Loucy (cell line): ENCODE data around the gene OPRL1.

ENCODE experiments used
- H2AFZ ChIP-seq: fragments of 200-600 bp; sonication (generic); 2 replicates; pipeline ENCODE4 v1.6.0; 2016; ENCODE audit warnings: antibody characterized with exemption, mild to moderate bottlenecking, low read length, moderate library complexity
- H3F3A ChIP-seq: fragments of 200-600 bp; 2 replicates; pipeline ENCODE4 v1.6.0; 2016; ENCODE audit warnings: antibody characterized with exemption, low read depth, mild to moderate bottlenecking
- H3K27me3 ChIP-seq: fragments of 200-600 bp; sonication (generic); 2 replicates; pipeline ENCODE4 v1.6.1; 2014; ENCODE audit warnings: low read length, mild to moderate bottlenecking; ENCODE audit not compliant: insufficient read depth, poor library complexity, severe bottlenecking
- H3K36me3 ChIP-seq: fragments of 200-600 bp; sonication (generic); 2 replicates; pipeline ENCODE4 v1.6.1; 2016; ENCODE audit warnings: low read length; ENCODE audit not compliant: insufficient read depth
- H3K4me1 ChIP-seq: fragments of 200-600 bp; sonication (generic); 2 replicates; pipeline ENCODE4 v1.5.1; 2014; ENCODE audit warnings: low read length, mild to moderate bottlenecking; ENCODE audit not compliant: insufficient read depth, poor library complexity, severe bottlenecking
- H3K4me2 ChIP-seq: fragments of 200-600 bp; sonication (generic); 2 replicates; pipeline ENCODE4 v1.6.0; 2014; ENCODE audit warnings: antibody characterized with exemption, low read length, low read depth, mild to moderate bottlenecking; ENCODE audit not compliant: poor library complexity, severe bottlenecking
- H3K4me3 ChIP-seq: fragments of 200-600 bp; sonication (generic); 2 replicates; pipeline ENCODE4 v1.5.1; 2014; ENCODE audit warnings: low read length, mild to moderate bottlenecking, mixed read lengths; ENCODE audit not compliant: poor library complexity, severe bottlenecking
- H3K79me2 ChIP-seq: fragments of 200-600 bp; sonication (generic); 2 replicates; pipeline ENCODE4 v1.6.1; 2014; ENCODE audit warnings: low read length; ENCODE audit not compliant: insufficient read depth
- H3K9ac ChIP-seq: fragments of 200-600 bp; sonication (generic); 2 replicates; pipeline ENCODE4 v1.6.0; 2014; ENCODE audit warnings: mild to moderate bottlenecking, low read depth, low read length, moderate library complexity; ENCODE audit not compliant: poor library complexity, severe bottlenecking
- H3K9me2 ChIP-seq: fragments of 200-600 bp; sonication (generic); replicated peaks from 2 replicates; pipeline ENCODE4 v1.6.1; 2016; ENCODE audit warnings: low read depth, low read length, mixed read lengths
- H3K9me3 ChIP-seq: fragments of 200-600 bp; sonication (generic); 2 replicates; pipeline ENCODE4 v1.6.1; 2014; ENCODE audit warnings: mild to moderate bottlenecking, antibody characterized with exemption, low read length, low read depth; ENCODE audit not compliant: insufficient read depth
- H4K20me1 ChIP-seq: fragments of 200-600 bp; sonication (generic); 2 replicates; pipeline ENCODE4 v1.6.0; 2014; ENCODE audit warnings: antibody characterized with exemption, low read length, mild to moderate bottlenecking; ENCODE audit not compliant: insufficient read depth, poor library complexity, severe bottlenecking
- CTCF ChIP-seq: fragments of 200-600 bp; sonication (generic); conservative IDR thresholded peaks from 2 replicates; pipeline ENCODE4 v1.5.1; 2014; ENCODE audit warnings: mild to moderate bottlenecking, antibody characterized with exemption, low read length
- EZH2phosphoT487 ChIP-seq: fragments of 200-600 bp; IDR thresholded peaks from 2 replicates; pipeline ENCODE4 v1.6.1; 2018; ENCODE audit warnings: antibody characterized with exemption, mild to moderate bottlenecking, moderate library complexity, borderline replicate concordance

OPRL1 gene

GRCh38 chr20:64111841-64112641 lies 32.2 kb downstream of the OPRL1 start:
- H3F3A ChIP-seq = no peaks in the 10 kb centered on the region
- TF ChIP-seq CTCF = no peak
- no peak for TF ChIP-seq EZH2phosphoT487
- H3K36me3 ChIP-seq = no peaks in the 10 kb centered on the region
- no peaks in the 10 kb centered on the region for H3K79me2 ChIP-seq
- no peak overlapping the region for H2AFZ ChIP-seq
- no peak overlapping the region for H3K4me3 ChIP-seq
- no peaks in the 10 kb centered on the region for H4K20me1 ChIP-seq
- no peaks in the 10 kb centered on the region for H3K9me3 ChIP-seq
- H3K4me2 ChIP-seq = no peak overlapping the region
- H3K4me1 ChIP-seq = peaks cover 3% of the 10 kb centered on the region
- no peaks in the 10 kb centered on the region for H3K27me3 ChIP-seq
- H3K9me2 ChIP-seq = no peaks in the 10 kb centered on the region
- no peak overlapping the region for H3K9ac ChIP-seq

- no peak overlapping the region for H3K4me3 ChIP-seq
- H3K9ac ChIP-seq = no peak overlapping the region
- no peaks in the 10 kb centered on the region for H3K79me2 ChIP-seq
- H3K9me2 ChIP-seq = no peaks in the 10 kb centered on the region
- TF ChIP-seq CTCF = no peak
- no peaks in the 10 kb centered on the region for H3K27me3 ChIP-seq
- no peaks in the 10 kb centered on the region for H3F3A ChIP-seq
- H4K20me1 ChIP-seq = no peaks in the 10 kb centered on the region
- H3K4me2 ChIP-seq = no peak overlapping the region
- H3K4me1 ChIP-seq = peaks cover 3% of the 10 kb centered on the region
- H2AFZ ChIP-seq = no peak overlapping the region
- no peaks in the 10 kb centered on the region for H3K9me3 ChIP-seq
- H3K36me3 ChIP-seq = no peaks in the 10 kb centered on the region
These were observed 33.0 kb downstream of the OPRL1 start for GRCh38 chr20:64112691-64113443.

DNA sequence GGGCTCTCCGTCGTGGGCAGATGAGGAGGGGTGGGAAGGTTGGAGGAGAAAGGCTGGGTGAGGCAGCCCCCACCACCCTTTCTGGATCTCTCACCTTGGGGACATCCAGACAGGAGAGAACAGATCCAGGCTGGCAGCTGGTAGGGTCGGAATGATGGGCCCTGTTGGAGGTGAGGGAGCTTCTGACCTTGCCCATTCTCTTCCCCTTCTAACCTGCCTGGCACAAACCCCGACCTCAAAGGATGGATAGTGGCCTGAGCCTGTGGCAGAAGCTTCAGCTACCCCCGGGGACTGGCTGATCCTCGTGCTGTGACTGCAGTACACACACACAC lies 33.5 kb downstream of the OPRL1 start:
- Histone ChIP-seq H3K4me1 (peaks cover 3% of the 10 kb centered on the region), H4K20me1 (no peaks in the 10 kb centered on the region), H3K4me2 (no peak overlapping the region), H3K9me3 (no peaks in the 10 kb centered on the region), H3K9ac (no peak overlapping the region), H3K9me2 (no peaks in the 10 kb centered on the region), H2AFZ (no peak overlapping the region), H3K36me3 (no peaks in the 10 kb centered on the region), H3K79me2 (no peaks in the 10 kb centered on the region), H3F3A (no peaks in the 10 kb centered on the region), H3K4me3 (no peak overlapping the region), H3K27me3 (no peaks in the 10 kb centered on the region)
- no peak for TF ChIP-seq EZH2phosphoT487
- TF ChIP-seq CTCF = no peak
